Epithelial cell of esophagus (primary cell): ENCODE measurements around the gene TUBGCP3.

Source experiments
- DNase-seq: peaks from one replicate; pipeline ENCODE4 v3.0.0; 2010; ENCODE audit warnings: low read depth
- H3K4me3 ChIP-seq: 2 replicates; pipeline ENCODE4 v1.5.1; 2011; ENCODE audit warnings: mild to moderate bottlenecking, low read length, control low read depth
- CTCF ChIP-seq: IDR thresholded peaks from 2 replicates; pipeline ENCODE4 v1.5.1; 2011; ENCODE audit warnings: low read depth, mild to moderate bottlenecking, low read length, control low read depth, inconsistent platforms; ENCODE audit not compliant: insufficient read depth; ENCODE audit errors: missing control alignments

The TUBGCP3 gene

GRCh38 chr13:112452380-112453206, 135.4 kb downstream of the TUBGCP3 start:
- H3K4me3 ChIP-seq, result no peak overlapping the region
- no peak for TF ChIP-seq CTCF
- DNase-seq, result no peak

- H3K4me3 ChIP-seq, result no peak overlapping the region
- no peak for DNase-seq
- TF ChIP-seq CTCF, result no peak
These were observed 136.2 kb downstream of the TUBGCP3 start for GRCh38 chr13:112451512-112452379.

GRCh38 chr13:112450904-112451240, 137.1 kb downstream of the TUBGCP3 start:
- no peak overlapping the region for H3K4me3 ChIP-seq
- TF ChIP-seq CTCF, result no peak
- DNase-seq, result no peak

- H3K4me3 ChIP-seq, result no peak overlapping the region
- no peak for DNase-seq
- no peak for TF ChIP-seq CTCF
These were observed 137.6 kb downstream of the TUBGCP3 start for GRCh38 chr13:112450118-112450903.

GRCh38 chr13:112449545-112449930, 138.4 kb downstream of the TUBGCP3 start:
- H3K4me3 ChIP-seq, result no peak overlapping the region
- no peak for TF ChIP-seq CTCF
- DNase-seq, result no peak

GRCh38 chr13:112448621-112449544, 139.1 kb downstream of the TUBGCP3 start:
- no peak overlapping the region for H3K4me3 ChIP-seq
- TF ChIP-seq CTCF, result no peak
- no peak for DNase-seq
